ENCODE data around the gene ANKRD12. TPM values are rescaled to one million over a fixed set of nuclear protein-coding genes. Genes with fewer than 3 reads are reported as not detected.

Gene ANKRD12
- polyA plus RNA-seq, 1 experiment = 10.4 TPM

DNA sequence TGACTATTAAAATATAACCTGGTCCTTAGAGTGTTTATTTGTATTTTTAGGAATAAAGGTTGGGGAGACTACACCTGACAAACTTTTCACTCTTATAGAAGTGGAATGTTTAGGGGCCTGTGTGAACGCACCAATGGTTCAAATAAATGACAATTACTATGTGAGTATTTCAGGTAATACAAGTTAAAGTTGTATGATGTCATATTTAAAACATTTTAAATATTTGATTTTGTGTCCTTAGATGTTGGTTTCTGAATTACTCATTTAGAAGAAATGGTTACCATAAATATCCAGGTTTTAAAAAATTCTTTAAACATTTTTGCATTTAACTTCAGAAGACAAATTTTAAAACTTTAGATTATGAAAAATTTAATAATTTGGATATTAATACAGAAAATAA, 11.8 kb upstream of the ANKRD12 start:
- ChIA-PET POLR2A (interaction anchor here (0.7 kb wide), 1 partner anchor 11 kb away, joined by 3 read pairs; no protein-coding TSS in a partner anchor), CTCF (interaction anchor here (0.6 kb wide), 1 partner anchor 43 kb away, joined by 5 read pairs; no protein-coding TSS in a partner anchor)
- DNase-seq (ENCODE audit: low read depth, low spot score) = no peak

DNA sequence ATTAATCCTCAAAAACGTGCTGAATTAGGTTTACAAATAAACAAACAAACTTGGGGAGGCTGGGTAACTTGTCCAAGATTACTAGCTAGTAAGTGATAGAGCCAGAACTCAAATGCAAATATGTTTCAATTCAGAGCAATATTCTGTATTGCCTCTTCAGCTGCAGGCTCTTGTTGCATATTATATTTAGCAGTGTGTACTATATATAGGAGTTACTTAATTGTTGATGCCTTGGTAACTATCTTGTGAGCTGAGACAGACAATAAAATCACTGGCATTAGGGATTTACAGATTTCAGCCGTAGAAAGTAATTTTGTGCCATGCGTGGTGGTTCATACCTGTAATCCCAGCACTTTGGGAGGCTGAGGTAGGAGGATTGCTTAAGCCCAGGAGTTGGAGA, 10.2 kb upstream of the ANKRD12 start:
- H3K4me3 ChIP-seq (ENCODE audit: low read depth, low read length) = no peak overlapping the region
- ChIA-PET CTCF (no interaction called here), POLR2A (no interaction called here)
- TF ChIP-seq, protein P1, sequence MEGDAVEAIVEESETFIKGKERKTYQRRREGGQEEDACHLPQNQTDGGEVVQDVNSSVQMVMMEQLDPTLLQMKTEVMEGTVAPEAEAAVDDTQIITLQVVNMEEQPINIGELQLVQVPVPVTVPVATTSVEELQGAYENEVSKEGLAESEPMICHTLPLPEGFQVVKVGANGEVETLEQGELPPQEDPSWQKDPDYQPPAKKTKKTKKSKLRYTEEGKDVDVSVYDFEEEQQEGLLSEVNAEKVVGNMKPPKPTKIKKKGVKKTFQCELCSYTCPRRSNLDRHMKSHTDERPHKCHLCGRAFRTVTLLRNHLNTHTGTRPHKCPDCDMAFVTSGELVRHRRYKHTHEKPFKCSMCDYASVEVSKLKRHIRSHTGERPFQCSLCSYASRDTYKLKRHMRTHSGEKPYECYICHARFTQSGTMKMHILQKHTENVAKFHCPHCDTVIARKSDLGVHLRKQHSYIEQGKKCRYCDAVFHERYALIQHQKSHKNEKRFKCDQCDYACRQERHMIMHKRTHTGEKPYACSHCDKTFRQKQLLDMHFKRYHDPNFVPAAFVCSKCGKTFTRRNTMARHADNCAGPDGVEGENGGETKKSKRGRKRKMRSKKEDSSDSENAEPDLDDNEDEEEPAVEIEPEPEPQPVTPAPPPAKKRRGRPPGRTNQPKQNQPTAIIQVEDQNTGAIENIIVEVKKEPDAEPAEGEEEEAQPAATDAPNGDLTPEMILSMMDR (IDR thresholded peaks at IDR 0.05; ENCODE audit: low read depth, low read length) = no peak
- H3K27ac ChIP-seq (ENCODE audit: low read depth, low read length) = no peak overlapping the region
- DNase-seq (ENCODE audit: low read depth, low spot score) = no peak
- no peaks in the 10 kb centered on the region for H3K9me3 ChIP-seq (ENCODE audit: control insufficient read depth, insufficient read depth, low read length)
- H3K27me3 ChIP-seq (ENCODE audit: control insufficient read depth, insufficient read depth, low read length) = no peaks in the 10 kb centered on the region

More for the DNA sequence above, 11.8 kb upstream of the ANKRD12 start:
- no peaks in the 10 kb centered on the region for H3K27me3 ChIP-seq (ENCODE audit: control insufficient read depth, insufficient read depth, low read length)
- no peaks in the 10 kb centered on the region for H3K9me3 ChIP-seq (ENCODE audit: control insufficient read depth, insufficient read depth, low read length)
- H3K4me3 ChIP-seq (ENCODE audit: low read depth, low read length) = no peak overlapping the region
- TF ChIP-seq, protein P1 (IDR thresholded peaks at IDR 0.05; ENCODE audit: low read depth, low read length) = no peak
- no peak overlapping the region for H3K27ac ChIP-seq (ENCODE audit: low read depth, low read length)

DNA sequence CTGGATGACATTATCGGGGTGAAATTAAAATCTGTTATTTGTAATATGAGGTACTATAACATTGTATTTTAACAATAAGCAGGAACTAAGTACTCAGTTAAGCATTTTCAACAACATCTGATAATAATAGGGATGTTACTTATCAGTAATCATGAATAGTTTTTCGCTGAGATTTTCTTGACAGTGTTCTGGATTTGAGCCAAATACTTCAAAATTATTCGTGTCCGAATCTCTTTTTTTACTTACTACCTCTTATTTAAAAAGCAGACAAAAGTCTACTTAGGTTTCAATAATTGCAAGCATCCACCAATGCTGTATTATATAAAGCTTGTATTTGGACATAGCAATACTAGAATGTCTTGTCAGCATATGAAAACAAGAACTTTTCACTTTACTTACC, 6.4 kb upstream of the ANKRD12 start:
- POLR2A ChIA-PET = no interaction called here

DNA sequence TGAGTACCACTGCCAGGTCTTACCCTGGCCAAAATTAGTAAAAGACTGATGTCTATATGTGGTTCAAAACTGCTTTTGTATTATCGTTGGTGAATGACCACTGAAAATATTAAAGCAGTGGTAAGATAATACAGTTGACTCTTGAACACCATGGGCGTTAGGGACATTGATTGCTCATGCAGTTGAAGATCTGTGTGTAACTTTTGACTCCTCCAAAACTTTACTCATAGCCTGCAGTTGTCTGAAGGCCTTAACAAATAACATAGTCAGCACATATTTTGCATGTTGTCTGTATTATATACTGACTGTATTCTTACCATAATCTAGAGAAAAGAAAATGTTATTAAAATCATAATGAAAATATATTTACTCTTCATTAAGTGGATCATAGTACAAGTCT, 5.8 kb upstream of the ANKRD12 start:
- H3K27me3 ChIP-seq (ENCODE audit: control insufficient read depth, insufficient read depth, low read length) = no peaks in the 10 kb centered on the region
- TF ChIP-seq, protein P1 (IDR thresholded peaks at IDR 0.05; ENCODE audit: low read depth, low read length) = no peak
- H3K9me3 ChIP-seq (ENCODE audit: control insufficient read depth, insufficient read depth, low read length) = no peaks in the 10 kb centered on the region
- no peak overlapping the region for H3K4me3 ChIP-seq (ENCODE audit: low read depth, low read length)
- CTCF ChIA-PET = no interaction called here
- no peak for DNase-seq (ENCODE audit: low read depth, low spot score)
- POLR2A ChIA-PET = no interaction called here
- no peak overlapping the region for H3K27ac ChIP-seq (ENCODE audit: low read depth, low read length)

More for the DNA sequence above, 6.4 kb upstream of the ANKRD12 start:
- no peaks in the 10 kb centered on the region for H3K9me3 ChIP-seq (ENCODE audit: control insufficient read depth, insufficient read depth, low read length)
- no peak overlapping the region for H3K4me3 ChIP-seq (ENCODE audit: low read depth, low read length)
- no peaks in the 10 kb centered on the region for H3K27me3 ChIP-seq (ENCODE audit: control insufficient read depth, insufficient read depth, low read length)
- no peak overlapping the region for H3K27ac ChIP-seq (ENCODE audit: low read depth, low read length)
- no peak for DNase-seq (ENCODE audit: low read depth, low spot score)
- TF ChIP-seq, protein P1 (IDR thresholded peaks at IDR 0.05; ENCODE audit: low read depth, low read length) = no peak
- CTCF ChIA-PET = interaction anchor here (1.1 kb wide), 1 partner anchor 434 kb away, joined by 4 read pairs; no protein-coding TSS in a partner anchor

DNA sequence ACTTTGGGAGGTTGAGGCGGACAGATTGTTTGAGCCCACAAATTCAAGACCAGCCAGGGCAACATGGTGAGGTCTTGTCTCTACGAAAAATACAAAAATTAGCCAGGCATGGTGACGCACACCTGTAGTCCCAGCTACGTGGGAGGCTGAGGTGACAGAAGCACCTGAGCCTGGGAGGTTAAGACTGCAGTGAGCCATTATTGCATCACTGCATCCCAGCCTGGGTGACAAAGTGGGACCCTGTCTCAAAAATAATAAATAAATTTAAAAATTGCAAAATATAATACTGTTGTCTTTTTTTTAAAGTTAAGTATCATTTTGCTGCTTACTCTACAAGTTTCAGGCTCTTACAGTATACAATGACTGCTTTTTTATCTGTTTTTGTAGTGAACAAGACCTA, 4.0 kb upstream of the ANKRD12 start:
- no peak overlapping the region for H3K27ac ChIP-seq (ENCODE audit: low read depth, low read length)
- no peaks in the 10 kb centered on the region for H3K27me3 ChIP-seq (ENCODE audit: control insufficient read depth, insufficient read depth, low read length)
- TF ChIP-seq, protein P1 (IDR thresholded peaks at IDR 0.05; ENCODE audit: low read depth, low read length) = no peak
- CTCF ChIA-PET = no interaction called here
- POLR2A ChIA-PET = no interaction called here
- H3K4me3 ChIP-seq (ENCODE audit: low read depth, low read length) = no peak overlapping the region
- no peak for DNase-seq (ENCODE audit: low read depth, low spot score)
- H3K9me3 ChIP-seq (ENCODE audit: control insufficient read depth, insufficient read depth, low read length) = no peaks in the 10 kb centered on the region
